Ectodermal cell (in vitro differentiated cells): ENCODE data around the gene RGP1.

Source experiments
- H3K27ac ChIP-seq: 2 replicates; pipeline ENCODE4 v1.7.0; 2013; ENCODE audit warnings: mild to moderate bottlenecking, low read depth, low read length; ENCODE audit not compliant: insufficient read depth, poor library complexity, severe bottlenecking
- H3K27me3 ChIP-seq: 2 replicates; pipeline ENCODE4 v1.7.0; 2013; ENCODE audit warnings: mild to moderate bottlenecking, low read length; ENCODE audit not compliant: insufficient read depth, control insufficient read depth, poor library complexity, severe bottlenecking
- H3K36me3 ChIP-seq: one replicate; pipeline ENCODE4 v1.7.0; 2013; ENCODE audit warnings: low read length; ENCODE audit not compliant: control insufficient read depth, insufficient read depth
- H3K4me1 ChIP-seq: one replicate; pipeline ENCODE4 v1.7.0; 2013; ENCODE audit warnings: low read length; ENCODE audit not compliant: control insufficient read depth, insufficient read depth
- H3K4me3 ChIP-seq: 2 replicates; pipeline ENCODE4 v1.7.0; 2013; ENCODE audit warnings: low read depth, low read length, control low read depth; ENCODE audit not compliant: insufficient read depth
- H3K9me3 ChIP-seq: 2 replicates; pipeline ENCODE4 v1.7.0; 2013; ENCODE audit warnings: mild to moderate bottlenecking, low read length, moderate library complexity; ENCODE audit not compliant: control insufficient read depth
- WGBS, 2 experiments: methylation state at CpG; one replicate each; pipeline ENCODE4 v1.1.7; 2013; ENCODE audit warnings: missing lambda C conversion rate in 2 of 2; 5-methylcytosine and 5-hydroxymethylcytosine counted together

Gene RGP1

GRCh38 chr9:35769763-35770162 is 20.7 kb downstream of the RGP1 start:
- no peak overlapping the region for H3K27ac ChIP-seq
- no peaks in the 10 kb centered on the region for H3K9me3 ChIP-seq
- no peaks in the 10 kb centered on the region for H3K4me1 ChIP-seq
- no peak overlapping the region for H3K4me3 ChIP-seq
- WGBS, 2 experiments, result 93 to 95% methylated on average over 1 of the region's 1 CpG
- no peaks in the 10 kb centered on the region for H3K27me3 ChIP-seq
- no peaks in the 10 kb centered on the region for H3K36me3 ChIP-seq

GRCh38 chr9:35771075-35771433 is 22.0 kb downstream of the RGP1 start:
- H3K36me3 ChIP-seq, result no peaks in the 10 kb centered on the region
- H3K9me3 ChIP-seq, result no peaks in the 10 kb centered on the region
- H3K4me1 ChIP-seq, result peaks cover 7% of the 10 kb centered on the region
- no peak overlapping the region for H3K4me3 ChIP-seq
- WGBS, 2 experiments, result 89 to 99% methylated on average over 3 of the region's 4 CpGs
- no peaks in the 10 kb centered on the region for H3K27me3 ChIP-seq
- no peak overlapping the region for H3K27ac ChIP-seq

GRCh38 chr9:35771534-35771933 is 22.4 kb downstream of the RGP1 start:
- Histone ChIP-seq H3K27me3 (no peaks in the 10 kb centered on the region), H3K4me3 (no peak overlapping the region), H3K27ac (no peak overlapping the region), H3K36me3 (no peaks in the 10 kb centered on the region), H3K9me3 (no peaks in the 10 kb centered on the region), H3K4me1 (peaks cover 9% of the 10 kb centered on the region)
- WGBS, 2 experiments, result 100% methylated on average over 1 of the region's 1 CpG; no CpG with 5 or more reads in 1 of the 2 experiments

- no peaks in the 10 kb centered on the region for H3K9me3 ChIP-seq
- H3K4me3 ChIP-seq, result no peak overlapping the region
- H3K27me3 ChIP-seq, result no peaks in the 10 kb centered on the region
- no peaks in the 10 kb centered on the region for H3K36me3 ChIP-seq
- H3K27ac ChIP-seq, result no peak overlapping the region
- H3K4me1 ChIP-seq, result peaks cover 9% of the 10 kb centered on the region
- WGBS, 2 experiments, result 92 to 96% methylated on average over 3 of the region's 3 CpGs
These were observed 22.9 kb downstream of the RGP1 start for GRCh38 chr9:35771943-35772342.

GRCh38 chr9:35774907-35775635 is 26.0 kb downstream of the RGP1 start:
- H3K27me3 ChIP-seq, result no peaks in the 10 kb centered on the region
- peaks cover 9% of the 10 kb centered on the region for H3K4me1 ChIP-seq
- H3K9me3 ChIP-seq, result no peaks in the 10 kb centered on the region
- no peak overlapping the region for H3K4me3 ChIP-seq
- no peaks in the 10 kb centered on the region for H3K36me3 ChIP-seq
- peak overlapping the region; percentile 53 for H3K27ac ChIP-seq
- 51 to 56% methylated on average over 6 to 7 of the region's 7 CpGs for WGBS, 2 experiments

- H3K27me3 ChIP-seq, result no peaks in the 10 kb centered on the region
- no peak overlapping the region for H3K4me3 ChIP-seq
- H3K4me1 ChIP-seq, result peaks cover 9% of the 10 kb centered on the region
- no peak overlapping the region for H3K27ac ChIP-seq
- H3K9me3 ChIP-seq, result no peaks in the 10 kb centered on the region
- H3K36me3 ChIP-seq, result no peaks in the 10 kb centered on the region
- WGBS, 2 experiments, result 65 to 72% methylated on average over 4 of the region's 4 CpGs
These were observed 26.9 kb downstream of the RGP1 start for GRCh38 chr9:35776018-35776417.

- no peak overlapping the region for H3K4me3 ChIP-seq
- 89 to 93% methylated on average over 3 of the region's 3 CpGs for WGBS, 2 experiments
- no peaks in the 10 kb centered on the region for H3K27me3 ChIP-seq
- no peak overlapping the region for H3K27ac ChIP-seq
- H3K4me1 ChIP-seq, result peaks cover 9% of the 10 kb centered on the region
- no peaks in the 10 kb centered on the region for H3K9me3 ChIP-seq
- peaks cover 3% of the 10 kb centered on the region for H3K36me3 ChIP-seq
These were observed 29.4 kb downstream of the RGP1 start for GRCh38 chr9:35778496-35778895.

GRCh38 chr9:35781066-35781465 is 32.0 kb downstream of the RGP1 start:
- H3K36me3 ChIP-seq, result peaks cover 5% of the 10 kb centered on the region
- no peak overlapping the region for H3K4me3 ChIP-seq
- H3K9me3 ChIP-seq, result no peaks in the 10 kb centered on the region
- no peaks in the 10 kb centered on the region for H3K27me3 ChIP-seq
- H3K4me1 ChIP-seq, result peaks cover 2% of the 10 kb centered on the region
- WGBS, 2 experiments, result no CpG with 5 or more reads among the region's 2 CpGs
- H3K27ac ChIP-seq, result no peak overlapping the region

GRCh38 chr9:35783418-35783817 is 34.3 kb downstream of the RGP1 start:
- Histone ChIP-seq H3K36me3 (peaks cover 5% of the 10 kb centered on the region), H3K27me3 (no peaks in the 10 kb centered on the region), H3K9me3 (no peaks in the 10 kb centered on the region), H3K4me1 (no peaks in the 10 kb centered on the region), H3K27ac (no peak overlapping the region), H3K4me3 (no peak overlapping the region)

GRCh38 chr9:35789541-35789940 is 40.5 kb downstream of the RGP1 start:
- H3K9me3 ChIP-seq, result no peaks in the 10 kb centered on the region
- no peak overlapping the region for H3K4me3 ChIP-seq
- H3K36me3 ChIP-seq, result no peaks in the 10 kb centered on the region
- no peak overlapping the region for H3K27ac ChIP-seq
- WGBS, 2 experiments, result 85 to 100% methylated on average over 1 to 2 of the region's 2 CpGs
- H3K27me3 ChIP-seq, result peaks cover 5% of the 10 kb centered on the region
- peaks cover 3% of the 10 kb centered on the region for H3K4me1 ChIP-seq

- Histone ChIP-seq H3K9me3 (no peaks in the 10 kb centered on the region), H3K4me3 (no peak overlapping the region), H3K27me3 (peaks cover 5% of the 10 kb centered on the region), H3K4me1 (peaks cover 3% of the 10 kb centered on the region), H3K27ac (no peak overlapping the region), H3K36me3 (no peaks in the 10 kb centered on the region)
- WGBS, 2 experiments, result 43 to 49% methylated on average over 4 of the region's 4 CpGs
These were observed 40.9 kb downstream of the RGP1 start for GRCh38 chr9:35790025-35790384.
